Loucy (cell line): ENCODE data around the gene TMEM81.

Experiments used
- H2AFZ ChIP-seq: fragments of 200-600 bp; sonication (generic); 2 replicates; pipeline ENCODE4 v1.6.0; 2016; ENCODE audit warnings: antibody characterized with exemption, mild to moderate bottlenecking, low read length, moderate library complexity
- H3F3A ChIP-seq: fragments of 200-600 bp; 2 replicates; pipeline ENCODE4 v1.6.0; 2016; ENCODE audit warnings: antibody characterized with exemption, low read depth, mild to moderate bottlenecking
- H3K27me3 ChIP-seq: fragments of 200-600 bp; sonication (generic); 2 replicates; pipeline ENCODE4 v1.6.1; 2014; ENCODE audit warnings: low read length, mild to moderate bottlenecking; ENCODE audit not compliant: insufficient read depth, poor library complexity, severe bottlenecking
- H3K36me3 ChIP-seq: fragments of 200-600 bp; sonication (generic); 2 replicates; pipeline ENCODE4 v1.6.1; 2016; ENCODE audit warnings: low read length; ENCODE audit not compliant: insufficient read depth
- H3K4me1 ChIP-seq: fragments of 200-600 bp; sonication (generic); 2 replicates; pipeline ENCODE4 v1.5.1; 2014; ENCODE audit warnings: low read length, mild to moderate bottlenecking; ENCODE audit not compliant: insufficient read depth, poor library complexity, severe bottlenecking
- H3K4me2 ChIP-seq: fragments of 200-600 bp; sonication (generic); 2 replicates; pipeline ENCODE4 v1.6.0; 2014; ENCODE audit warnings: antibody characterized with exemption, low read length, low read depth, mild to moderate bottlenecking; ENCODE audit not compliant: poor library complexity, severe bottlenecking
- H3K4me3 ChIP-seq: fragments of 200-600 bp; sonication (generic); 2 replicates; pipeline ENCODE4 v1.5.1; 2014; ENCODE audit warnings: low read length, mild to moderate bottlenecking, mixed read lengths; ENCODE audit not compliant: poor library complexity, severe bottlenecking
- H3K79me2 ChIP-seq: fragments of 200-600 bp; sonication (generic); 2 replicates; pipeline ENCODE4 v1.6.1; 2014; ENCODE audit warnings: low read length; ENCODE audit not compliant: insufficient read depth
- H3K9ac ChIP-seq: fragments of 200-600 bp; sonication (generic); 2 replicates; pipeline ENCODE4 v1.6.0; 2014; ENCODE audit warnings: mild to moderate bottlenecking, low read depth, low read length, moderate library complexity; ENCODE audit not compliant: poor library complexity, severe bottlenecking
- H3K9me2 ChIP-seq: fragments of 200-600 bp; sonication (generic); replicated peaks from 2 replicates; pipeline ENCODE4 v1.6.1; 2016; ENCODE audit warnings: low read depth, low read length, mixed read lengths
- H3K9me3 ChIP-seq: fragments of 200-600 bp; sonication (generic); 2 replicates; pipeline ENCODE4 v1.6.1; 2014; ENCODE audit warnings: mild to moderate bottlenecking, antibody characterized with exemption, low read length, low read depth; ENCODE audit not compliant: insufficient read depth
- H4K20me1 ChIP-seq: fragments of 200-600 bp; sonication (generic); 2 replicates; pipeline ENCODE4 v1.6.0; 2014; ENCODE audit warnings: antibody characterized with exemption, low read length, mild to moderate bottlenecking; ENCODE audit not compliant: insufficient read depth, poor library complexity, severe bottlenecking
- EZH2phosphoT487 ChIP-seq: fragments of 200-600 bp; IDR thresholded peaks from 2 replicates; pipeline ENCODE4 v1.6.1; 2018; ENCODE audit warnings: antibody characterized with exemption, mild to moderate bottlenecking, moderate library complexity, borderline replicate concordance
- TF ChIP-seq, protein P1 (sequence below): fragments of 200-600 bp; sonication (generic); conservative IDR thresholded peaks from 2 replicates; pipeline ENCODE4 v1.5.1; 2014; ENCODE audit warnings: mild to moderate bottlenecking, antibody characterized with exemption, low read length

TMEM81 gene

DNA sequence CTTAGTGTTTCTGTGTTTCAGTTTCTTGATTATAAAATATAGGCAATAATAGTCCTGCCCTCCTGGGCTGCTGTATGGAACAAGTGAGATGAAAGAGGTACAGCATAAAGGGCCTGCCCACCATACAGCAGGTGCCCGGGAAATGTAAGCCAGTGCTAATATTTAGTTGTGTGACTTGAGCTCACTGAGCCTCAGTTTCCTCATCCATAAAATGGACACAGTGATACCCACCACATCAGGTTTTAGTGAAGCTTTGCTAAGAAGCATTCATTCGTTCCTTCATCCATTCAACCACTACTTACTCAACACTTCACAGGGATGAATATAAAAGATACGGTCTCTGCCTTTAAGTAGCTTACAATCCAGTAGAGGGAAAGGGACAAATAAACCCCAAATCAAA lies 21.4 kb downstream of the TMEM81 start:
- H3K36me3 ChIP-seq, result no peaks in the 10 kb centered on the region

DNA sequence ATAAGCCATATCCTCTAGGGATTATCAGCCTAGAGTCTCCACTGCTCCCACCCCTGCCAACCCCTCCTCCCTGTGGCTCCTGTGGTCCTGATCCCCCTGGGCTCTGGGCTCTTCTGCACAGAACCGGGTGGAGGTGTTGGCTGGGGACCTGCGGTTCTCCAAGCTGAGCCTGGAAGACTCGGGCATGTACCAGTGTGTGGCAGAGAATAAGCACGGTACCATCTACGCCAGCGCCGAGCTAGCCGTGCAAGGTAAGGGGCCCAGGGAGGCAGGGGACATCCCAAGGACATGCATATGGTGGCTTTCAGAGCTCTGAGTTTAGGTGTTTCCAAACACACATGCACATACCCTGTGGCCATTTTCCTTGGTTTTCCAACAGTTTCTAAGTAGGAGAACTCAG lies 21.9 kb downstream of the TMEM81 start:
- no peak overlapping the region for H3K4me3 ChIP-seq
- no peaks in the 10 kb centered on the region for H3K9me2 ChIP-seq
- H3K9me3 ChIP-seq, result no peaks in the 10 kb centered on the region
- no peaks in the 10 kb centered on the region for H3K27me3 ChIP-seq
- H3K79me2 ChIP-seq, result no peaks in the 10 kb centered on the region
- H2AFZ ChIP-seq, result no peak overlapping the region
- H3K4me2 ChIP-seq, result no peak overlapping the region
- H3K9ac ChIP-seq, result no peak overlapping the region
- no peaks in the 10 kb centered on the region for H4K20me1 ChIP-seq
- no peaks in the 10 kb centered on the region for H3F3A ChIP-seq
- H3K4me1 ChIP-seq, result peaks cover 3% of the 10 kb centered on the region
- no peaks in the 10 kb centered on the region for H3K36me3 ChIP-seq
- TF ChIP-seq, protein P1, sequence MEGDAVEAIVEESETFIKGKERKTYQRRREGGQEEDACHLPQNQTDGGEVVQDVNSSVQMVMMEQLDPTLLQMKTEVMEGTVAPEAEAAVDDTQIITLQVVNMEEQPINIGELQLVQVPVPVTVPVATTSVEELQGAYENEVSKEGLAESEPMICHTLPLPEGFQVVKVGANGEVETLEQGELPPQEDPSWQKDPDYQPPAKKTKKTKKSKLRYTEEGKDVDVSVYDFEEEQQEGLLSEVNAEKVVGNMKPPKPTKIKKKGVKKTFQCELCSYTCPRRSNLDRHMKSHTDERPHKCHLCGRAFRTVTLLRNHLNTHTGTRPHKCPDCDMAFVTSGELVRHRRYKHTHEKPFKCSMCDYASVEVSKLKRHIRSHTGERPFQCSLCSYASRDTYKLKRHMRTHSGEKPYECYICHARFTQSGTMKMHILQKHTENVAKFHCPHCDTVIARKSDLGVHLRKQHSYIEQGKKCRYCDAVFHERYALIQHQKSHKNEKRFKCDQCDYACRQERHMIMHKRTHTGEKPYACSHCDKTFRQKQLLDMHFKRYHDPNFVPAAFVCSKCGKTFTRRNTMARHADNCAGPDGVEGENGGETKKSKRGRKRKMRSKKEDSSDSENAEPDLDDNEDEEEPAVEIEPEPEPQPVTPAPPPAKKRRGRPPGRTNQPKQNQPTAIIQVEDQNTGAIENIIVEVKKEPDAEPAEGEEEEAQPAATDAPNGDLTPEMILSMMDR, result no peak
- TF ChIP-seq EZH2phosphoT487, result no peak

More for the DNA sequence above, 21.4 kb downstream of the TMEM81 start:
- Histone ChIP-seq H3K4me3 (no peak overlapping the region), H3F3A (no peaks in the 10 kb centered on the region), H3K9me3 (no peaks in the 10 kb centered on the region), H3K4me2 (no peak overlapping the region), H4K20me1 (no peaks in the 10 kb centered on the region), H3K9ac (no peak overlapping the region), H3K9me2 (no peaks in the 10 kb centered on the region), H2AFZ (no peak overlapping the region), H3K79me2 (no peaks in the 10 kb centered on the region), H3K27me3 (no peaks in the 10 kb centered on the region), H3K4me1 (peaks cover 3% of the 10 kb centered on the region)
- TF ChIP-seq EZH2phosphoT487, result no peak
- TF ChIP-seq, protein P1, result no peak

GRCh38 chr1:205061665-205062069 lies 22.6 kb downstream of the TMEM81 start:
- Histone ChIP-seq H3K27me3 (no peaks in the 10 kb centered on the region), H3K9ac (peak overlapping the region; percentile 22), H3K4me1 (peaks cover 3% of the 10 kb centered on the region), H3F3A (no peaks in the 10 kb centered on the region), H3K4me3 (no peak overlapping the region), H2AFZ (peak overlapping the region; percentile 85), H3K36me3 (no peaks in the 10 kb centered on the region), H3K79me2 (no peaks in the 10 kb centered on the region), H3K4me2 (no peak overlapping the region), H4K20me1 (no peaks in the 10 kb centered on the region), H3K9me2 (no peaks in the 10 kb centered on the region), H3K9me3 (no peaks in the 10 kb centered on the region)
- TF ChIP-seq, protein P1, result peak; percentile 93
- TF ChIP-seq EZH2phosphoT487, result no peak
